SU-DHL-6 (cell line): ENCODE data around the gene CA11.

Source experiments
- EZH2phosphoT487 ChIP-seq: fragments of 200-600 bp; sonication (generic), shearing (Covaris generic); conservative IDR thresholded peaks from 2 replicates; pipeline ENCODE4 v1.6.1; 2018; ENCODE audit warnings: mild to moderate bottlenecking, antibody characterized with exemption, low read length, moderate library complexity, mixed read lengths
- TF ChIP-seq, protein P1 (sequence below): fragments of 200-600 bp; sonication (generic); IDR thresholded peaks from one replicate; pipeline ENCODE4 v1.5.1; 2017; ENCODE audit warnings: antibody characterized with exemption, mild to moderate bottlenecking, low read length, moderate library complexity; ENCODE audit not compliant: insufficient read depth, poor library complexity, severe bottlenecking

DNA sequence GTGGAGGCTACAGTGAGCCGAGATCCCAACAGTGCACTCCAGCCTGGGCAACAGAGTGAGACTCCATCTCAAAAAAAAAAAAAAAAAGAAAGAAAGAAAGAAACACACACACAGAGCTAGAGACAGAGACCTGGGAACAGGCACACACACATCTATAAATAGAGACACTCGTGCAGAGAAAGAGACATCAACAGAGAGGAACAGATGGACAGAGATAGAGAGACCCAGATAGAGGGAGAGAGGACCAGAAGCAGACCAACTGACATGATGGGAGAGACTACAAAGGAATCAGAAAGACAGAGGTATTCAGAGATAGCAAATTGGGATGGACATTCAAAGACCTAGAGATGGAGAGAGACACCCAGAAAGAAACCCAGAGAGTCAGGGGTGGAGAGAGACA, 2.1 kb upstream of the CA11 start:
- TF ChIP-seq, protein P1, sequence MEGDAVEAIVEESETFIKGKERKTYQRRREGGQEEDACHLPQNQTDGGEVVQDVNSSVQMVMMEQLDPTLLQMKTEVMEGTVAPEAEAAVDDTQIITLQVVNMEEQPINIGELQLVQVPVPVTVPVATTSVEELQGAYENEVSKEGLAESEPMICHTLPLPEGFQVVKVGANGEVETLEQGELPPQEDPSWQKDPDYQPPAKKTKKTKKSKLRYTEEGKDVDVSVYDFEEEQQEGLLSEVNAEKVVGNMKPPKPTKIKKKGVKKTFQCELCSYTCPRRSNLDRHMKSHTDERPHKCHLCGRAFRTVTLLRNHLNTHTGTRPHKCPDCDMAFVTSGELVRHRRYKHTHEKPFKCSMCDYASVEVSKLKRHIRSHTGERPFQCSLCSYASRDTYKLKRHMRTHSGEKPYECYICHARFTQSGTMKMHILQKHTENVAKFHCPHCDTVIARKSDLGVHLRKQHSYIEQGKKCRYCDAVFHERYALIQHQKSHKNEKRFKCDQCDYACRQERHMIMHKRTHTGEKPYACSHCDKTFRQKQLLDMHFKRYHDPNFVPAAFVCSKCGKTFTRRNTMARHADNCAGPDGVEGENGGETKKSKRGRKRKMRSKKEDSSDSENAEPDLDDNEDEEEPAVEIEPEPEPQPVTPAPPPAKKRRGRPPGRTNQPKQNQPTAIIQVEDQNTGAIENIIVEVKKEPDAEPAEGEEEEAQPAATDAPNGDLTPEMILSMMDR = no peak
- no peak for TF ChIP-seq EZH2phosphoT487
